ENCODE results near the gene FDXACB1.

- TF ChIP-seq POLR2A (IDR thresholded peaks at IDR 0.05; ENCODE audit: low read depth, low read length) (no peak), POLR2AphosphoS5 (IDR thresholded peaks at IDR 0.05; ENCODE audit: low read depth, low read length) (no peak), POU2F2 (IDR thresholded peaks at IDR 0.05; ENCODE audit: low read depth, low read length) (no peak), TAF1 (IDR thresholded peaks at IDR 0.05; ENCODE audit: low read depth, low read length) (no peak)
Measured at GRCh38 chr11:111843661-111844060, 35.3 kb downstream of the FDXACB1 start.

Measured in GM12891 (cell line).